ENCODE data around the gene ITSN2.

DNA sequence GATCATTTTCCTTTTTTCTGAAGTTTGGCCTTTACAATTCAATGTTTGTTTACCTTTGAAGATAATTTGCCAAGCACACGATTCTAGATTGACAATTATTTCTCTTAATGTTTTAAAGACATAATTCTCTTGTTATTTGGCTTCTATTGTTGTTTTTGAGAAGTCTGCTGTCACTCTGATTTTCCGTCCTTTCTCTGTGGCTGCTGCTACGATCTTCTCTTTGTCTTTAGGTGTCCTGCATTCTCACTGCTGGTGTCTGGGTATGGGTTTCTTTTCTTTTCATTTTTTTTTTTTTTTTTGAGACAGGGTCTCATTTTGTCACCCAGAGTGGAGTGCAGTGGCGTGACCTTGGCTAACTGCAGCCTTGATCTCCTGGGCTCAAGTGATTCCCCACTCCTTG, 200.6 kb downstream of the ITSN2 start:
- TF ChIP-seq ZNF274 (IDR thresholded peaks at IDR 0.05; ENCODE audit: borderline replicate concordance, extremely low read depth, low read length) (no peak), RAD21 (IDR thresholded peaks at IDR 0.05 in 1 of 2, conservative IDR thresholded peaks at IDR 0.05 in 1 of 2; ENCODE audit: low read depth in 2 of 2, low read length in 2 of 2) (no peak), TCF12 (IDR thresholded peaks at IDR 0.05; ENCODE audit: low read depth, low read length) (no peak), POU5F1 (IDR thresholded peaks at IDR 0.05; ENCODE audit: low read depth, low read length) (no peak), CREB1 (IDR thresholded peaks at IDR 0.05) (no peak), CBX8 (IDR thresholded peaks at IDR 0.05; ENCODE audit: borderline replicate concordance, low read depth, low read length) (no peak), NRF1 (IDR thresholded peaks at IDR 0.05; ENCODE audit: low read depth, low read length) (no peak), EP300 (IDR thresholded peaks at IDR 0.05; ENCODE audit: borderline replicate concordance in 1 of 2, low read depth in 2 of 2, low read length in 2 of 2) (no peak), SP1 (IDR thresholded peaks at IDR 0.05; ENCODE audit: low read depth, low read length) (no peak), TAF1 (IDR thresholded peaks at IDR 0.05; ENCODE audit: low read depth, low read length) (no peak), PHF8 (conservative IDR thresholded peaks at IDR 0.05; ENCODE audit: low read depth, low read length) (no peak), POLR2A (IDR thresholded peaks at IDR 0.05; ENCODE audit: control extremely low read depth in 1 of 2, low read depth in 2 of 2, low read length in 2 of 2) (no peak)
- TF ChIP-seq, protein P1, sequence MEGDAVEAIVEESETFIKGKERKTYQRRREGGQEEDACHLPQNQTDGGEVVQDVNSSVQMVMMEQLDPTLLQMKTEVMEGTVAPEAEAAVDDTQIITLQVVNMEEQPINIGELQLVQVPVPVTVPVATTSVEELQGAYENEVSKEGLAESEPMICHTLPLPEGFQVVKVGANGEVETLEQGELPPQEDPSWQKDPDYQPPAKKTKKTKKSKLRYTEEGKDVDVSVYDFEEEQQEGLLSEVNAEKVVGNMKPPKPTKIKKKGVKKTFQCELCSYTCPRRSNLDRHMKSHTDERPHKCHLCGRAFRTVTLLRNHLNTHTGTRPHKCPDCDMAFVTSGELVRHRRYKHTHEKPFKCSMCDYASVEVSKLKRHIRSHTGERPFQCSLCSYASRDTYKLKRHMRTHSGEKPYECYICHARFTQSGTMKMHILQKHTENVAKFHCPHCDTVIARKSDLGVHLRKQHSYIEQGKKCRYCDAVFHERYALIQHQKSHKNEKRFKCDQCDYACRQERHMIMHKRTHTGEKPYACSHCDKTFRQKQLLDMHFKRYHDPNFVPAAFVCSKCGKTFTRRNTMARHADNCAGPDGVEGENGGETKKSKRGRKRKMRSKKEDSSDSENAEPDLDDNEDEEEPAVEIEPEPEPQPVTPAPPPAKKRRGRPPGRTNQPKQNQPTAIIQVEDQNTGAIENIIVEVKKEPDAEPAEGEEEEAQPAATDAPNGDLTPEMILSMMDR (IDR thresholded peaks at IDR 0.05; ENCODE audit: control extremely low read depth in 1 of 3, insufficient read depth in 1 of 3, low read depth in 1 of 3, low read length in 3 of 3): no peak
- TF ChIP-seq, protein P2, sequence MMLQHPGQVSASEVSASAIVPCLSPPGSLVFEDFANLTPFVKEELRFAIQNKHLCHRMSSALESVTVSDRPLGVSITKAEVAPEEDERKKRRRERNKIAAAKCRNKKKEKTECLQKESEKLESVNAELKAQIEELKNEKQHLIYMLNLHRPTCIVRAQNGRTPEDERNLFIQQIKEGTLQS (IDR thresholded peaks at IDR 0.05; ENCODE audit: insufficient read depth, low read depth, low read length): no peak

All from H1 (cell line).